Keratinocyte (primary cell): ENCODE data around the gene THOC5. TPM values are rescaled to one million over a fixed set of nuclear protein-coding genes. Genes with fewer than 3 reads are reported as not detected.

Experiments
- DNase-seq: peaks from one replicate; pipeline ENCODE4 v3.0.0-alpha.2; 2011; ENCODE audit warnings: low read depth, missing footprints, low spot score
- FAIRE-seq: peaks from 2 replicates; lab custom pipeline; 2011; peaks lifted over from hg19 to GRCh38; lab: Jason Lieb, UNC
- H2AFZ ChIP-seq: 2 replicates; pipeline ENCODE4 v1.6.0; 2012; ENCODE audit warnings: low read length, control low read depth, inconsistent platforms; ENCODE audit not compliant: control insufficient read depth
- H3K27ac ChIP-seq: 2 replicates; pipeline ENCODE4 v1.5.1; 2011; ENCODE audit warnings: low read length; ENCODE audit not compliant: control insufficient read depth, insufficient read depth
- H3K27me3 ChIP-seq: 3 replicates; pipeline ENCODE4 v1.6.0; 2011; ENCODE audit warnings: low read length; ENCODE audit not compliant: control insufficient read depth, insufficient read depth; ENCODE audit errors: extremely low read depth
- H3K36me3 ChIP-seq, 2 experiments: 2 replicates in 1 of 2; 3 replicates in 1 of 2; pipeline ENCODE4 v1.5.1; 2011; ENCODE audit warnings: low read length in 2 of 2, mild to moderate bottlenecking in 1 of 2; ENCODE audit not compliant: control insufficient read depth in 2 of 2, insufficient read depth in 2 of 2; ENCODE audit errors: extremely low read depth in 1 of 2
- H3K4me1 ChIP-seq: 3 replicates; pipeline ENCODE4 v1.5.1; 2011; ENCODE audit warnings: low read length; ENCODE audit not compliant: control insufficient read depth, insufficient read depth; ENCODE audit errors: extremely low read depth
- H3K4me2 ChIP-seq: 3 replicates; pipeline ENCODE4 v1.6.0; 2011; ENCODE audit warnings: low read depth, low read length; ENCODE audit not compliant: control insufficient read depth, insufficient read depth; ENCODE audit errors: extremely low read depth
- H3K4me3 ChIP-seq, 3 experiments: fragments of 200-600 bp in 1 of 3; sonication (generic) in 1 of 3; 2 replicates in 2 of 3; 3 replicates in 1 of 3; pipeline ENCODE4 v1.5.1; 2011 to 2016; ENCODE audit warnings: low read length in 3 of 3, mild to moderate bottlenecking in 3 of 3, control low read depth in 2 of 3, inconsistent platforms in 1 of 3, low read depth in 1 of 3, mixed read lengths in 1 of 3, mixed run types in 1 of 3, moderate library complexity in 1 of 3; ENCODE audit not compliant: control insufficient read depth in 2 of 3, insufficient read depth in 2 of 3; ENCODE audit errors: extremely low read depth in 1 of 3
- H3K79me2 ChIP-seq: 2 replicates; pipeline ENCODE4 v1.6.0; 2012; ENCODE audit warnings: low read length; ENCODE audit not compliant: control insufficient read depth, insufficient read depth
- H3K9ac ChIP-seq: 3 replicates; pipeline ENCODE4 v1.6.0; 2011; ENCODE audit warnings: low read length; ENCODE audit not compliant: control insufficient read depth, insufficient read depth; ENCODE audit errors: extremely low read depth
- H3K9me1 ChIP-seq: 3 replicates; pipeline ENCODE4 v1.6.0; 2011; ENCODE audit warnings: low read length; ENCODE audit not compliant: control insufficient read depth, insufficient read depth; ENCODE audit errors: extremely low read depth
- H3K9me3 ChIP-seq: 2 replicates; pipeline ENCODE4 v1.5.1; 2012; ENCODE audit warnings: low read depth, low read length; ENCODE audit not compliant: control insufficient read depth
- H4K20me1 ChIP-seq: 3 replicates; pipeline ENCODE4 v1.6.0; 2011; ENCODE audit warnings: low read length; ENCODE audit not compliant: control insufficient read depth, insufficient read depth; ENCODE audit errors: extremely low read depth
- EZH2 ChIP-seq: IDR thresholded peaks from one replicate; pipeline ENCODE4 v1.6.1; 2012; ENCODE audit warnings: inconsistent platforms, mild to moderate bottlenecking, low read length, moderate library complexity
- dilution Hi-C: fragments of 300-500 bp; cut with MboI; formaldehyde crosslinking; loops from one replicate; pipeline ENCODE4 v1.7.0; 2020; ENCODE audit warnings: low sequenced_read_pairs; ENCODE audit not compliant: extremely low pct_ligation_motif_present
- polyA plus RNA-seq, 5 experiments: library from polyadenylated mRNA; depleted of rRNA in 3 of 5; stranded (reverse) in 3 of 5; stranded (forward) in 1 of 5; unstranded in 1 of 5; fragments of >200 nt; gene quantifications; 1 replicate in 1 of 5; 2 replicates in 3 of 5; 3 replicates in 1 of 5; pipeline versions ENCODE4 v1.2.1 to v1.2.3, GENCODE V29; 2011 to 2012; ENCODE audit warnings: missing spikeins in 2 of 5, low read depth in 1 of 5, low replicate concordance in 1 of 5
- TF ChIP-seq, protein P1 (sequence below), 3 experiments: IDR thresholded peaks in 1 of 3; conservative IDR thresholded peaks in 1 of 3; optimal IDR thresholded peaks in 1 of 3; 2 replicates in 2 of 3; 3 replicates in 1 of 3; pipeline versions ENCODE3 to v1.5.1; 2011; ENCODE audit warnings: low read length in 3 of 3, mild to moderate bottlenecking in 3 of 3, moderate library complexity in 2 of 3, control low read depth in 1 of 3, inconsistent platforms in 1 of 3; ENCODE audit not compliant: insufficient read depth in 2 of 3; ENCODE audit errors: extremely low read depth in 1 of 3

The THOC5 gene
- polyA plus RNA-seq, 1 donor (not counting 4 experiments of a cell fraction or from before 2014, with no cell fraction given), result 35.4 TPM

DNA sequence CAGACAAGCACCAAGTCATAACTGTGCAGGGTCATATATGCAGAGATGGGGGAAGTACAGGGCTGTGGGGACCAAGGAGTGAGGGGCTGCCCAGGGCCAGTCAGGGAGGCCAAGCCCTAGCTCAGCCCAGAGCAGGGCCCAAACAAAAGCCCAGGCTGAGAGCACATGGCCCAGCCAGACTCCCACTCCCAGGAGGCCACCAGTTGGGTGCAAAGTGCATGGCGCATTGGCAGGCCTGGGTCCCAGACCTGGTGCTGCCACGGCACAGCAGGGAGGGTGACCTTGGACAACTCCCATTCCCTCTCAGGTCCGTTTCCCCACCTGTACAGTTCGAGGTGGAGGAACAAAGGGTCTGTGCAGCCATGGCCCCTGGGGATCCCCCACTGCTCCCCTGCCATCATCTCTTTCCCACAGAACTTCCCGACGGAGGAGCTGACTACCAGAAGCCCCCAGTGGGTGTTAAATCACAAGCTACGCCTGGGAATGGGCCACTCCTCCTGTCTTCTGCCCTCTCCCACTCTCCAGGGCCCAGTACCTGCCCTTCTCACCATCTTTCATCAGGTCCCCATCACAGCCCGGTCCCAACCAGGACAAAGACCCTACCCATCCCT is 26.7 kb upstream of the THOC5 start:
- H4K20me1 ChIP-seq, result no peaks in the 10 kb centered on the region
- peaks cover 13% of the 10 kb centered on the region for H3K4me1 ChIP-seq
- FAIRE-seq (no peak), DNase-seq (no peak)
- TF ChIP-seq EZH2, result no peak
- TF ChIP-seq, protein P1, sequence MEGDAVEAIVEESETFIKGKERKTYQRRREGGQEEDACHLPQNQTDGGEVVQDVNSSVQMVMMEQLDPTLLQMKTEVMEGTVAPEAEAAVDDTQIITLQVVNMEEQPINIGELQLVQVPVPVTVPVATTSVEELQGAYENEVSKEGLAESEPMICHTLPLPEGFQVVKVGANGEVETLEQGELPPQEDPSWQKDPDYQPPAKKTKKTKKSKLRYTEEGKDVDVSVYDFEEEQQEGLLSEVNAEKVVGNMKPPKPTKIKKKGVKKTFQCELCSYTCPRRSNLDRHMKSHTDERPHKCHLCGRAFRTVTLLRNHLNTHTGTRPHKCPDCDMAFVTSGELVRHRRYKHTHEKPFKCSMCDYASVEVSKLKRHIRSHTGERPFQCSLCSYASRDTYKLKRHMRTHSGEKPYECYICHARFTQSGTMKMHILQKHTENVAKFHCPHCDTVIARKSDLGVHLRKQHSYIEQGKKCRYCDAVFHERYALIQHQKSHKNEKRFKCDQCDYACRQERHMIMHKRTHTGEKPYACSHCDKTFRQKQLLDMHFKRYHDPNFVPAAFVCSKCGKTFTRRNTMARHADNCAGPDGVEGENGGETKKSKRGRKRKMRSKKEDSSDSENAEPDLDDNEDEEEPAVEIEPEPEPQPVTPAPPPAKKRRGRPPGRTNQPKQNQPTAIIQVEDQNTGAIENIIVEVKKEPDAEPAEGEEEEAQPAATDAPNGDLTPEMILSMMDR (optimal IDR thresholded peaks at IDR 0.05 in 1 of 3, IDR thresholded peaks at IDR 0.05 in 1 of 3, conservative IDR thresholded peaks at IDR 0.05 in 1 of 3; ENCODE audit: extremely low read depth in 1 of 3, insufficient read depth in 2 of 3, low read length in 3 of 3), result no peak
- dilution Hi-C loops, result no loop called here
- no peaks in the 10 kb centered on the region for H3K27me3 ChIP-seq
- no peaks in the 10 kb centered on the region for H3K9me1 ChIP-seq
- H3K4me3 ChIP-seq, result peak overlapping the region; percentile 79 to 88 (median 83)
- peaks cover 0 to 3% of the 10 kb centered on the region in 2 experiments for H3K36me3 ChIP-seq
- H3K27ac ChIP-seq, result peak overlapping the region; percentile 43
- peak overlapping the region; percentile 93 for H3K4me2 ChIP-seq
- H3K79me2 ChIP-seq, result peaks cover 11% of the 10 kb centered on the region
- no peaks in the 10 kb centered on the region for H3K9me3 ChIP-seq
- peak overlapping the region; percentile 78 for H3K9ac ChIP-seq
- peak overlapping the region; percentile 63 for H2AFZ ChIP-seq

DNA sequence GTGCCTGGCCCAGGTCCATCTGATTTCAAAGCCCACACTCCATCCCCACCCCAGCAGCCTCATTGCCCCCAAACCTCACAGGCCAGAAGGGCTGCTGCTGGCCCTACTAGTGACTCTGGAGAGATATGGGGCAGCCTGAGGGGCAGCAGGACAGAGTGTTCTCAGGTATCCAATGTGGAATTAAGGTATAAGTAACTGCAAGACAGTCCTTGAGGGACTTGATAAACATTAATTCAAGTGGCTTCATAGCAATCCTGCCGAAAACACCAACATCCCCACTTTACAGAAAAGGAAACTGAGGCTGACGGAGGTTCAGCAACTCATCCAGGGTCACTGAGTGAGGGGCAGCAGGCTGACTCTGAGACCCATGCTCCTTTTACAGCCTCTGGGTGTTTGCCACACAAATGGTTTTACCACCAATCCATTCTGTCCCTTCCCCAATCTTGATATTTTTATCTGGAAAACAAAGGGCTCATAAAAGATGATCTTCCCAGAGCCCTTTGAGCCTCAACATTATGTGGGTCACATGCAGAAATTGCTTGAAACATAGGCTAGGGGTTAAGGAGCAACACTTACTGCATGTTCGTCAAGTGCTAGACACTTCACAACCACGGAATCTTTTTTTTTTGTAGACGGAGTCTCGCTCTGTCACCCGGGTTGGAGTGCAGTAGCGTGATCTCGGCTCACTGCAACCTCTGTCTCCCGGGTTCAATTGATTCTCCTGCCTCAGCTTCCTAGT is 25.1 kb upstream of the THOC5 start:
- Histone ChIP-seq H2AFZ (no peak overlapping the region), H3K27ac (no peak overlapping the region), H3K9ac (no peak overlapping the region), H4K20me1 (no peaks in the 10 kb centered on the region), H3K9me1 (no peaks in the 10 kb centered on the region), H3K36me3 (peaks cover 2 to 3% of the 10 kb centered on the region in 2 experiments), H3K4me2 (no peak overlapping the region), H3K27me3 (no peaks in the 10 kb centered on the region), H3K4me1 (peaks cover 13% of the 10 kb centered on the region), H3K4me3 (no peak overlapping the region), H3K9me3 (no peaks in the 10 kb centered on the region), H3K79me2 (peaks cover 11% of the 10 kb centered on the region)
- FAIRE-seq, result no peak
- TF ChIP-seq, protein P1 (optimal IDR thresholded peaks at IDR 0.05 in 1 of 3, IDR thresholded peaks at IDR 0.05 in 1 of 3, conservative IDR thresholded peaks at IDR 0.05 in 1 of 3; ENCODE audit: extremely low read depth in 1 of 3, insufficient read depth in 2 of 3, low read length in 3 of 3), result no peak
- no peak for TF ChIP-seq EZH2
- dilution Hi-C loops, result no loop called here
- no peak for DNase-seq
